Naive thymus-derived CD4-positive, alpha-beta T cell (primary cell): ENCODE data around the gene SMIM10L2A. TPM values are rescaled to one million over a fixed set of nuclear protein-coding genes. Genes with fewer than 3 reads are reported as not detected.

ENCODE experiments used
- ATAC-seq: fragments of 150-1000 bp; cut with Tn5 transposase; 2 replicates; pipeline ENCODE4 v1.10.0; 2021; ENCODE audit warnings: mild to moderate bottlenecking, moderate library complexity
- CTCF ChIA-PET: fragments of 350-600 bp; sonication (Branson Sonifier 250); formaldehyde crosslinking; loops from one replicate; lab custom pipeline; 2021; ENCODE audit warnings: antibody characterized with exemption; lab: Charles Lee
- POLR2A ChIA-PET: fragments of 350-600 bp; sonication (Branson Sonifier 250); formaldehyde crosslinking; loops from one replicate; lab custom pipeline; 2021; ENCODE audit warnings: antibody characterized with exemption, inconsistent platforms; lab: Charles Lee
- DNase-seq, 9 donors: peaks; one replicate each; pipeline versions ENCODE4 v3.0.0 to v3.0.0-alpha.2; 2020 to 2022; ENCODE audit warnings: mixed read lengths in 1 of 9
- H3K27ac ChIP-seq: one replicate; pipeline ENCODE4 v1.7.0; 2013; ENCODE audit warnings: mild to moderate bottlenecking, low read depth, low read length, moderate library complexity
- H3K27me3 ChIP-seq, 2 donors: one replicate each; pipeline ENCODE4 v1.7.0; 2013; ENCODE audit warnings: low read length in 2 of 2, mild to moderate bottlenecking in 2 of 2, moderate library complexity in 2 of 2; ENCODE audit not compliant: control insufficient read depth in 2 of 2, insufficient read depth in 2 of 2
- H3K36me3 ChIP-seq, 3 experiments: 1 replicate in 2 of 3; 2 replicates in 1 of 3; pipeline ENCODE4 v1.7.0; 2013; ENCODE audit warnings: low read length in 3 of 3, mild to moderate bottlenecking in 3 of 3, moderate library complexity in 1 of 3; ENCODE audit not compliant: insufficient read depth in 3 of 3, control insufficient read depth in 2 of 3
- H3K4me1 ChIP-seq, 2 donors: one replicate each; pipeline ENCODE4 v1.7.0; 2013; ENCODE audit warnings: low read length in 2 of 2, mild to moderate bottlenecking in 2 of 2, moderate library complexity in 1 of 2; ENCODE audit not compliant: control insufficient read depth in 2 of 2, insufficient read depth in 2 of 2
- H3K4me3 ChIP-seq: 2 replicates; pipeline ENCODE4 v1.7.0; 2013; ENCODE audit warnings: mild to moderate bottlenecking, low read length
- H3K9me3 ChIP-seq, 3 experiments: 1 replicate in 2 of 3; 2 replicates in 1 of 3; pipeline ENCODE4 v1.7.0; 2013; ENCODE audit warnings: low read length in 3 of 3; ENCODE audit not compliant: control insufficient read depth in 2 of 3
- H3K27ac Mint-ChIP-seq, 9 donors: one replicate each; pipeline ENCODE4 v1.8.0; 2020 to 2022; ENCODE audit warnings: mixed read lengths in 9 of 9, mild to moderate bottlenecking in 8 of 9, moderate library complexity in 5 of 9, inconsistent platforms in 2 of 9
- H3K27me3 Mint-ChIP-seq, 5 donors: one replicate each; pipeline ENCODE4 v1.8.0; 2021 to 2022; ENCODE audit warnings: mixed read lengths in 5 of 5, mild to moderate bottlenecking in 1 of 5
- H3K36me3 Mint-ChIP-seq, 5 donors: one replicate each; pipeline ENCODE4 v1.8.0; 2020 to 2022; ENCODE audit warnings: mixed read lengths in 5 of 5, mild to moderate bottlenecking in 3 of 5, inconsistent platforms in 1 of 5
- H3K4me1 Mint-ChIP-seq, 7 donors: one replicate each; pipeline ENCODE4 v1.8.0; 2020 to 2022; ENCODE audit warnings: mixed read lengths in 7 of 7, mild to moderate bottlenecking in 3 of 7, inconsistent platforms in 1 of 7
- H3K4me3 Mint-ChIP-seq, 10 donors: one replicate each; pipeline ENCODE4 v1.8.0; 2020 to 2022; ENCODE audit warnings: mild to moderate bottlenecking in 10 of 10, mixed read lengths in 10 of 10, moderate library complexity in 6 of 10, inconsistent platforms in 2 of 10
- H3K9me3 Mint-ChIP-seq, 11 donors: one replicate each; pipeline ENCODE4 v1.8.0; 2020 to 2022; ENCODE audit warnings: mixed read lengths in 11 of 11, mild to moderate bottlenecking in 4 of 11, inconsistent platforms in 1 of 11, moderate library complexity in 1 of 11
- intact Hi-C, 2 donors: fragments of 100-400 bp; cut with micrococcal nuclease; formaldehyde crosslinking; loops; one replicate each; pipeline ENCODE4 v1.15.1; 2023
- polyA plus RNA-seq, 2 donors: library from polyadenylated mRNA; unstranded; fragments of 300-500 nt; fragmentation: Illumina TruSeq; gene quantifications; one replicate each; pipeline ENCODE4 v1.2.3, GENCODE V29; 2021
- total RNA-seq, 6 experiments: library from RNA in 5 of 6; stranded (reverse) in 5 of 6; gene quantifications; 1 replicate in 5 of 6; 2 replicates in 1 of 6; pipeline ENCODE4 v1.2.3 and lab custom pipeline; 2021 to 2026

SMIM10L2A gene
- total and polyA plus RNA-seq, 7 experiments from 2014 or later: 0.19 to 5.0 (median 1.3) TPM

DNA sequence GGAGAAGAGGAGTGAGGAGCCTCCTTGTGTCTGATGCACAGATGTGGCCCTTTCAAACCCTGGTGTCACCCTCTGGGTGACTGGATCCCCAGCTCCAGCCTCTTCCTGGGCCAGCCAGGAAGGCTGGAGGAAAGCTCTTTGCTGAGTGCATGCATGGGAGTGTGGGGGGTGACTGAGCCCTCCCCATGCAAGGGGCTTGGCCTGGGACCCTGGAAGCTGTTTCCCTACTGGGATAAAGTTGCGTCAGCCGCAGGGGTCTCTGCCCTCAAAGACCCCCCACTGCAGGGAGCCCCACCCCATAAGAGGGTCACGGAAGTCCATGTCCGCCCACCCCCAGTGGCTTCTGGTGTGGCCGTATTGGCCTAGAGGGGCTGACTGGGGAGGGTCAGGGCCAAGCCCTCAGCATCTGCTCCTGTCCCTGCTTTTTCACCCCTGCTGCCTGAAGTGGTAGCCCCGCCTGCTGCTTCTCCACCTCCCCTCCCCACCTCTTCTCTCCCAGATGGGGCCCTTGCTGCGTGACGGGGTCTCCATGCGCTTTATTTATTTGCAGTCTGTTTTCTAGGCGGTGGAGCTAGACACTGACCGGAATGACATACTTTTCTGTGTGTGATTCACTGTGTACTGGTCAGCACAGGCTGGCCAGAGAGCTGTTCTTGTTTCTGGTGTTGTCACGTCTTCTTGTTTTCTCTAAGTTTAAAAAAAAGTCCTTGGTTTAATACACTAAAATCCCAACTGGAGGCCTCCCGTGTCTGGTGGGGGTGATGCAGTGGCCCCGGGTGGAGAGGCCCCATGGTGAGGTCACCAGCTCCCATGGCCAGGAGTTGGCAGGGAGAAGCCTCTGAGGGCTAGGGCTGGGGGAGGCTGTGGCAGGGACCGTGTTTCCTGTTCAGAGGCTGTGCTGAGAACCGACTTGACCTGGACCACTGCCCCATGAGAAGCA, 3.6 kb downstream of the SMIM10L2A start:
- no peak for ATAC-seq
- ChIA-PET POLR2A (no interaction called here), CTCF (no interaction called here)
- Histone ChIP-seq H3K9me3 (no peaks in the 10 kb centered on the region), H3K4me3 (no peak overlapping the region), H3K4me1 (no peaks in the 10 kb centered on the region), H3K27me3 (no peaks in the 10 kb centered on the region), H3K27ac (no peak overlapping the region), H3K36me3 (no peaks in the 10 kb centered on the region)
- peaks cover 0 to 4% (median 2%) of the 10 kb centered on the region in 5 donors for H3K36me3 Mint-ChIP-seq
- no peak for DNase-seq
- intact Hi-C loops: no loop called here
- peaks cover 0 to 7% (median 0%) of the 10 kb centered on the region in 11 donors for H3K9me3 Mint-ChIP-seq
- no peak overlapping the region for H3K4me3 Mint-ChIP-seq
- H3K4me1 Mint-ChIP-seq: peaks cover 0 to 13% (median 6%) of the 10 kb centered on the region in 7 donors
- H3K27me3 Mint-ChIP-seq: peaks cover 0 to 28% (median 2%) of the 10 kb centered on the region in 5 donors
- H3K27ac Mint-ChIP-seq: no peak overlapping the region

DNA sequence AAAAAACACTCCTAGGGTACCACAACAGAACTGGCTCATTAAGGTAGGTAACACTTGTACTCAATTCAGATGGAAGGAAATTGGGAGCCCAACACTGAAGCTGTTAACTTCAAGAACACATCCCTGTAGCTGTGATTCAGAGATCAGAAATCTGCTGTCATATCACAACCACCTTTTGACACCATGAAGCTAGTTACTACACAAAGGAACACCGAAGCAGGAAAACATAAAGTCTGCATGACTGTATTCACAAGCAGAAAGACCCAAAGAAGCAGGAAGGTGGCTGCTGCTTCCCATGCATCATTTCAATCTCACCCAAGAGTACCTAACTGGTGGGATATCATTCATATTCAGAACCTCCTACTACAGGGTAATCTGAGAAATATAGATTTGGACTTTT, 7.7 kb downstream of the SMIM10L2A start:
- H3K4me1 Mint-ChIP-seq: peaks cover 0 to 9% (median 0%) of the 10 kb centered on the region in 7 donors
- no peak overlapping the region for H3K4me3 Mint-ChIP-seq
- peaks cover 0 to 23% (median 5%) of the 10 kb centered on the region in 5 donors for H3K27me3 Mint-ChIP-seq
- ChIA-PET POLR2A (no interaction called here), CTCF (no interaction called here)
- no peak overlapping the region for H3K4me3 ChIP-seq
- no peak for DNase-seq
- H3K9me3 Mint-ChIP-seq: peaks cover 0 to 21% (median 9%) of the 10 kb centered on the region in 11 donors
- H3K27me3 ChIP-seq: no peaks in the 10 kb centered on the region
- no peaks in the 10 kb centered on the region for H3K36me3 ChIP-seq
- H3K36me3 Mint-ChIP-seq: peaks cover 0 to 7% (median 4%) of the 10 kb centered on the region in 5 donors
- H3K4me1 ChIP-seq: no peaks in the 10 kb centered on the region
- H3K9me3 ChIP-seq: no peaks in the 10 kb centered on the region
- no peak overlapping the region for H3K27ac ChIP-seq
- no peak for ATAC-seq
- H3K27ac Mint-ChIP-seq: no peak overlapping the region
- intact Hi-C loops: no loop called here

DNA sequence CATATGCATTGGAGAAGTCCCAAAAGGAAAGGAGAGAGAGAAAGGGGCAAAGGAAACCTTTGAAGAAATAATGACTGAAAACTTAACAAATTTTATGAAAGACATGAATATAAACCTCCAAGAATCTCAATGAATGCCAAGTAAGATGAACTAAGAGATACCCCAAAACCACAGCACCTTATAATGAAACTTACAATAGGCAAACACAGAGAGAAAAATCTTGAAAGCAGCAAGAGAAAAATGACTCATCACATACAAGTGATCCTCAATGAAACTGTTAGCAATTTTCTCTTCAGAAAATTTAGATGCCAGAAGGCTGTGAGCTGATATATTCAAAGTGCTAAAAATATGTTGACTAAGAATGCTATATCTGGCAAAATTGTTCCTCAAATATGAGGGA, 10.1 kb downstream of the SMIM10L2A start:
- H3K4me3 ChIP-seq: no peak overlapping the region
- H3K27ac Mint-ChIP-seq: no peak overlapping the region
- peaks cover 0 to 21% (median 5%) of the 10 kb centered on the region in 5 donors for H3K27me3 Mint-ChIP-seq
- POLR2A ChIA-PET: no interaction called here
- no peak overlapping the region for H3K27ac ChIP-seq
- peaks cover 0 to 21% (median 9%) of the 10 kb centered on the region in 11 donors for H3K9me3 Mint-ChIP-seq
- CTCF ChIA-PET: no interaction called here
- intact Hi-C loops: no loop called here
- DNase-seq: no peak
- no peak overlapping the region for H3K4me3 Mint-ChIP-seq
- H3K9me3 ChIP-seq: no peaks in the 10 kb centered on the region
- ATAC-seq: no peak
- peaks cover 0 to 7% (median 4%) of the 10 kb centered on the region in 5 donors for H3K36me3 Mint-ChIP-seq
- H3K4me1 ChIP-seq: no peaks in the 10 kb centered on the region
- no peaks in the 10 kb centered on the region for H3K27me3 ChIP-seq
- H3K36me3 ChIP-seq: no peaks in the 10 kb centered on the region
- H3K4me1 Mint-ChIP-seq: peaks cover 0 to 9% (median 0%) of the 10 kb centered on the region in 7 donors

- Mint-ChIP-seq H3K36me3 (peaks cover 0 to 7% (median 4%) of the 10 kb centered on the region in 5 donors), H3K27ac (no peak overlapping the region)
Measured at GRCh38 chrX:135432453-135432852, 10.7 kb downstream of the SMIM10L2A start.

GRCh38 chrX:135432881-135433521, 11.3 kb downstream of the SMIM10L2A start:
- intact Hi-C loops: no loop called here
- no peaks in the 10 kb centered on the region for H3K27me3 ChIP-seq
- H3K4me3 ChIP-seq: no peak overlapping the region
- H3K9me3 Mint-ChIP-seq: peaks cover 0 to 21% (median 9%) of the 10 kb centered on the region in 11 donors
- ATAC-seq: no peak
- DNase-seq: no peak
- no peaks in the 10 kb centered on the region for H3K4me1 ChIP-seq
- H3K36me3 ChIP-seq: no peaks in the 10 kb centered on the region
- CTCF ChIA-PET: interaction anchor here (0.7 kb wide), 1 partner anchor 127 kb away, joined by 3 read pairs; no protein-coding TSS in a partner anchor
- peaks cover 0 to 7% (median 4%) of the 10 kb centered on the region in 5 donors for H3K36me3 Mint-ChIP-seq
- peaks cover 0 to 15% (median 5%) of the 10 kb centered on the region in 5 donors for H3K27me3 Mint-ChIP-seq
- H3K4me3 Mint-ChIP-seq: no peak overlapping the region
- POLR2A ChIA-PET: no interaction called here
- H3K27ac ChIP-seq: no peak overlapping the region
- H3K4me1 Mint-ChIP-seq: peaks cover 0 to 9% (median 0%) of the 10 kb centered on the region in 7 donors
- H3K9me3 ChIP-seq: no peaks in the 10 kb centered on the region
- no peak overlapping the region for H3K27ac Mint-ChIP-seq

More at GRCh38 chrX:135432453-135432852, 10.7 kb downstream of the SMIM10L2A start:
- DNase-seq (no peak), ATAC-seq (no peak)
- Histone ChIP-seq H3K27me3 (no peaks in the 10 kb centered on the region), H3K9me3 (no peaks in the 10 kb centered on the region), H3K4me3 (no peak overlapping the region), H3K4me1 (no peaks in the 10 kb centered on the region), H3K27ac (no peak overlapping the region), H3K36me3 (no peaks in the 10 kb centered on the region)
- POLR2A ChIA-PET: no interaction called here
- peaks cover 0 to 21% (median 9%) of the 10 kb centered on the region in 11 donors for H3K9me3 Mint-ChIP-seq
- peaks cover 0 to 9% (median 0%) of the 10 kb centered on the region in 7 donors for H3K4me1 Mint-ChIP-seq
- intact Hi-C loops: no loop called here
- H3K27me3 Mint-ChIP-seq: peaks cover 0 to 17% (median 5%) of the 10 kb centered on the region in 5 donors
- H3K4me3 Mint-ChIP-seq: no peak overlapping the region
- CTCF ChIA-PET: interaction anchor here (0.7 kb wide), 1 partner anchor 127 kb away, joined by 3 read pairs; no protein-coding TSS in a partner anchor

DNA sequence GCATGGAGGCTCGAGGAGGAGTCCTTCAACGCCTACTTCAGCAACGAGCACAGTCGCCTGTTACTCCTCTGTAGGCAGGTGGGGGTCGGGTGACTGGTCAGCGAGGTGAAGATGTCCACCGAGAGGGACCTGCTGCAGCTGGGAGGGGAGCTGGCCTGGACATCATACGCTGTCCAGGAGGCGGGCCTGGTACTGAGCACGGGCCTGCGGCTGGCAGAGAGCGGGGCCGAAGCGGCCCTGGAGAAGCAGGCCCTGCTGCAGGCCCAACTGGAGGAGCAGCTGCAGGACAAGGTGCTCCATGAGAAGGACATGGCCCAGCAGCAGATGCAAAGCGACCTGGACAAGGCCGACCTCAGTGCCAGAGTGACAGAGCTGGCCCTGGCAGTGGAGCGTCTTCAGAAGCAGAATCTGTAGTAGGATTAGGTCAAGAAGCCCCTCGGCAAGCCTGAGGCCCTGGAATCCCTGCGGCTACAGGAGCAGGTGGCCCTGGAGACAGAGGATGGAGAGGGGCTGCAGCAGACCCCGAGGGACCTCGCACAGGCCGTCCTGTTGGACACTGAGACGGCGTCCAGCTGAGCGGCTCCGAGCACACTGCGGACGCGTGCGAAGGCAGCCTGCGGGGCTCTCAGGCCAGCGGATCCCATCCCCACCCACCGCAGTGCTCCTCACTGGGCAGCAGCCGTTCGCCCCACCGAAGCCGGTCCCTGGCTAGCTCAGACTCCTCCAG, 11.9 kb downstream of the SMIM10L2A start:
- no peaks in the 10 kb centered on the region for H3K27me3 ChIP-seq
- H3K4me3 Mint-ChIP-seq: no peak overlapping the region
- H3K27ac Mint-ChIP-seq: no peak overlapping the region
- H3K36me3 Mint-ChIP-seq: peaks cover 0 to 7% (median 4%) of the 10 kb centered on the region in 5 donors
- no peaks in the 10 kb centered on the region for H3K36me3 ChIP-seq
- CTCF ChIA-PET: no interaction called here
- no peak overlapping the region for H3K27ac ChIP-seq
- H3K9me3 ChIP-seq: no peaks in the 10 kb centered on the region
- peaks cover 0 to 9% (median 0%) of the 10 kb centered on the region in 7 donors for H3K4me1 Mint-ChIP-seq
- DNase-seq (no peak), ATAC-seq (no peak)
- intact Hi-C loops: no loop called here
- no peak overlapping the region for H3K4me3 ChIP-seq
- peaks cover 0 to 21% (median 9%) of the 10 kb centered on the region in 11 donors for H3K9me3 Mint-ChIP-seq
- no peaks in the 10 kb centered on the region for H3K4me1 ChIP-seq
- POLR2A ChIA-PET: no interaction called here
- H3K27me3 Mint-ChIP-seq: peaks cover 0 to 14% (median 5%) of the 10 kb centered on the region in 5 donors
